Mesothelial cell of epicardium (in vitro differentiated cells): ENCODE results near the gene DISC1. TPM values are rescaled to one million over a fixed set of nuclear protein-coding genes. Genes with fewer than 3 reads are reported as not detected.

Experiments
- DNase-seq, 2 experiments: peaks; one replicate each; pipeline ENCODE4 v3.0.0; 2021; ENCODE audit warnings: low spot score in 2 of 2; ENCODE audit not compliant: unreplicated experiment in 2 of 2
- H3K27ac Mint-ChIP-seq: 2 replicates; pipeline ENCODE4 v1.8.0; 2021; ENCODE audit warnings: mixed read lengths
- H3K27me3 Mint-ChIP-seq: 2 replicates; pipeline ENCODE4 v1.8.0; 2021; ENCODE audit warnings: low read depth, mixed read lengths
- H3K36me3 Mint-ChIP-seq: 2 replicates; pipeline ENCODE4 v1.8.0; 2021; ENCODE audit warnings: mixed read lengths
- H3K4me1 Mint-ChIP-seq: 2 replicates; pipeline ENCODE4 v1.8.0; 2021; ENCODE audit warnings: mixed read lengths
- H3K4me3 Mint-ChIP-seq: 2 replicates; pipeline ENCODE4 v1.8.0; 2021; ENCODE audit warnings: mild to moderate bottlenecking, moderate library complexity, mixed read lengths
- H3K9me3 Mint-ChIP-seq: 2 replicates; pipeline ENCODE4 v1.8.0; 2021; ENCODE audit warnings: mixed read lengths
- CTCF ChIP-seq: fragments of 200-600 bp; sonication (generic); IDR thresholded peaks from one replicate; pipeline ENCODE4 v1.5.0; 2021; ENCODE audit warnings: antibody characterized with exemption; ENCODE audit not compliant: unreplicated experiment
- total RNA-seq: library from RNA; stranded (reverse); gene quantifications from 3 replicates; pipeline ENCODE4 v1.2.1, GENCODE V29; 2021

The DISC1 gene
- total RNA-seq, 1 donor from 2014 or later: 9.1 TPM

GRCh38 chr1:231918239-231919015 is 291.8 kb downstream of the DISC1 start:
- H3K4me1 Mint-ChIP-seq: peaks cover 21% of the 10 kb centered on the region
- H3K27me3 Mint-ChIP-seq: no peaks in the 10 kb centered on the region
- H3K36me3 Mint-ChIP-seq: no peaks in the 10 kb centered on the region
- no peak overlapping the region for H3K27ac Mint-ChIP-seq
- no peak for TF ChIP-seq CTCF
- no peak overlapping the region for H3K4me3 Mint-ChIP-seq
- no peak for DNase-seq
- no peaks in the 10 kb centered on the region for H3K9me3 Mint-ChIP-seq

- Mint-ChIP-seq H3K27ac (no peak overlapping the region), H3K9me3 (no peaks in the 10 kb centered on the region), H3K27me3 (no peaks in the 10 kb centered on the region), H3K36me3 (no peaks in the 10 kb centered on the region), H3K4me1 (peaks cover 21% of the 10 kb centered on the region), H3K4me3 (no peak overlapping the region)
- DNase-seq: no peak
- no peak for TF ChIP-seq CTCF
Measured at GRCh38 chr1:231919239-231919885, 292.8 kb downstream of the DISC1 start.

GRCh38 chr1:231919886-231920285 is 293.3 kb downstream of the DISC1 start:
- Mint-ChIP-seq H3K4me1 (peaks cover 21% of the 10 kb centered on the region), H3K9me3 (no peaks in the 10 kb centered on the region), H3K36me3 (no peaks in the 10 kb centered on the region), H3K27ac (peak overlapping the region; percentile 11), H3K4me3 (no peak overlapping the region), H3K27me3 (no peaks in the 10 kb centered on the region)
- no peak for DNase-seq
- no peak for TF ChIP-seq CTCF

- H3K27ac Mint-ChIP-seq: no peak overlapping the region
- H3K27me3 Mint-ChIP-seq: no peaks in the 10 kb centered on the region
- no peak for TF ChIP-seq CTCF
- H3K4me1 Mint-ChIP-seq: peaks cover 24% of the 10 kb centered on the region
- H3K4me3 Mint-ChIP-seq: no peak overlapping the region
- no peaks in the 10 kb centered on the region for H3K9me3 Mint-ChIP-seq
- DNase-seq: no peak
- no peaks in the 10 kb centered on the region for H3K36me3 Mint-ChIP-seq
Measured at GRCh38 chr1:231921646-231922345, 295.2 kb downstream of the DISC1 start.

- Mint-ChIP-seq H3K36me3 (no peaks in the 10 kb centered on the region), H3K27me3 (no peaks in the 10 kb centered on the region), H3K9me3 (no peaks in the 10 kb centered on the region), H3K4me3 (no peak overlapping the region), H3K27ac (no peak overlapping the region), H3K4me1 (peaks cover 28% of the 10 kb centered on the region)
- no peak for TF ChIP-seq CTCF
- DNase-seq: no peak
Measured at GRCh38 chr1:231923491-231924041, 297.0 kb downstream of the DISC1 start.
